Left ventricle myocardium inferior (tissue), 1 donor: ENCODE results near the gene ACSL3. TPM values are rescaled to one million over a fixed set of nuclear protein-coding genes. Genes with fewer than 3 reads are reported as not detected.

Source experiments
- DNase-seq: peaks from one replicate; pipeline ENCODE4 v3.0.0-alpha.2; 2020
- H3K27ac ChIP-seq: fragments of 200-600 bp; replicated peaks from 2 replicates; pipeline ENCODE4 v1.8.0; 2021
- H3K27me3 ChIP-seq: fragments of 200-600 bp; 2 replicates; pipeline ENCODE4 v1.8.0; 2021; ENCODE audit warnings: low read depth
- H3K36me3 ChIP-seq: fragments of 200-600 bp; 2 replicates; pipeline ENCODE4 v1.8.0; 2021
- H3K4me1 ChIP-seq: fragments of 200-600 bp; 2 replicates; pipeline ENCODE4 v1.8.0; 2021
- H3K4me3 ChIP-seq: fragments of 200-600 bp; 2 replicates; pipeline ENCODE4 v1.8.0; 2021; ENCODE audit warnings: mild to moderate bottlenecking, moderate library complexity
- H3K9me3 ChIP-seq: fragments of 200-600 bp; replicated peaks from 2 replicates; pipeline ENCODE4 v1.8.0; 2021
- CTCF ChIP-seq: fragments of 200-600 bp; IDR thresholded peaks from 2 replicates; pipeline ENCODE4 v1.8.0; 2021; ENCODE audit warnings: antibody characterized with exemption, mild to moderate bottlenecking, borderline replicate concordance
- intact Hi-C: fragments of 100-400 bp; cut with micrococcal nuclease; formaldehyde crosslinking; loops from one replicate; pipeline ENCODE4 v1.11.0; 2022
- total RNA-seq: library from RNA; stranded (reverse); fragmentation: NEBNext Ultra II Directional; extraction: Animal tissue kit (Norgen Biotek cat#: 25700); gene quantifications from one replicate; pipeline ENCODE4 v1.2.1, GENCODE V29; 2021
- donor health status: DM: no; HTN: yes; CAD: no; lungs with severe emphysema.

Gene ACSL3
- total RNA-seq, 1 donor from 2014 or later = 50.1 TPM

GRCh38 chr2:222878301-222878876, 17.6 kb downstream of the ACSL3 start:
- H3K4me1 ChIP-seq = peaks cover 75% of the 10 kb centered on the region
- intact Hi-C loops = no loop called here
- no peaks in the 10 kb centered on the region for H3K36me3 ChIP-seq
- no peak for DNase-seq
- H3K27ac ChIP-seq = peak overlapping the region; percentile 43
- no peak for TF ChIP-seq CTCF
- no peaks in the 10 kb centered on the region for H3K27me3 ChIP-seq
- H3K4me3 ChIP-seq = no peak overlapping the region
- H3K9me3 ChIP-seq = no peaks in the 10 kb centered on the region

GRCh38 chr2:222878877-222879603, 18.2 kb downstream of the ACSL3 start:
- no peak for DNase-seq
- peaks cover 81% of the 10 kb centered on the region for H3K4me1 ChIP-seq
- intact Hi-C loops = no loop called here
- H3K27me3 ChIP-seq = no peaks in the 10 kb centered on the region
- H3K4me3 ChIP-seq = no peak overlapping the region
- peak overlapping the region; percentile 43 for H3K27ac ChIP-seq
- no peaks in the 10 kb centered on the region for H3K36me3 ChIP-seq
- no peak for TF ChIP-seq CTCF
- no peaks in the 10 kb centered on the region for H3K9me3 ChIP-seq

- TF ChIP-seq CTCF = no peak
- peaks cover 86% of the 10 kb centered on the region for H3K4me1 ChIP-seq
- no peaks in the 10 kb centered on the region for H3K36me3 ChIP-seq
- no peaks in the 10 kb centered on the region for H3K9me3 ChIP-seq
- no peak overlapping the region for H3K4me3 ChIP-seq
- intact Hi-C loops = no loop called here
- no peak for DNase-seq
- peak overlapping the region; percentile 11 for H3K27ac ChIP-seq
- no peaks in the 10 kb centered on the region for H3K27me3 ChIP-seq
Observed at GRCh38 chr2:222879604-222879933, 18.7 kb downstream of the ACSL3 start.

GRCh38 chr2:222882484-222882928, 21.7 kb downstream of the ACSL3 start:
- H3K9me3 ChIP-seq = no peaks in the 10 kb centered on the region
- H3K4me3 ChIP-seq = no peak overlapping the region
- no peaks in the 10 kb centered on the region for H3K36me3 ChIP-seq
- TF ChIP-seq CTCF = no peak
- no peaks in the 10 kb centered on the region for H3K27me3 ChIP-seq
- intact Hi-C loops = no loop called here
- no peak for DNase-seq
- H3K27ac ChIP-seq = peak overlapping the region; percentile 60
- peaks cover 90% of the 10 kb centered on the region for H3K4me1 ChIP-seq

- peak overlapping the region; percentile 60 for H3K27ac ChIP-seq
- H3K4me3 ChIP-seq = no peak overlapping the region
- intact Hi-C loops = no loop called here
Observed at GRCh38 chr2:222883420-222883819, 22.6 kb downstream of the ACSL3 start.

More at GRCh38 chr2:222883420-222883819, 22.6 kb downstream of the ACSL3 start:
- no peak for DNase-seq
- no peak for TF ChIP-seq CTCF
- Histone ChIP-seq H3K9me3 (no peaks in the 10 kb centered on the region), H3K27me3 (no peaks in the 10 kb centered on the region), H3K4me1 (peaks cover 83% of the 10 kb centered on the region), H3K36me3 (no peaks in the 10 kb centered on the region)
